ENCODE measurements around the gene ALKBH8. TPM values are rescaled to one million over a fixed set of nuclear protein-coding genes. Genes with fewer than 3 reads are reported as not detected.

Gene ALKBH8
- total RNA-seq, 4 donors from 2014 or later = 2.3 to 9.3 (median 6.9) TPM

DNA sequence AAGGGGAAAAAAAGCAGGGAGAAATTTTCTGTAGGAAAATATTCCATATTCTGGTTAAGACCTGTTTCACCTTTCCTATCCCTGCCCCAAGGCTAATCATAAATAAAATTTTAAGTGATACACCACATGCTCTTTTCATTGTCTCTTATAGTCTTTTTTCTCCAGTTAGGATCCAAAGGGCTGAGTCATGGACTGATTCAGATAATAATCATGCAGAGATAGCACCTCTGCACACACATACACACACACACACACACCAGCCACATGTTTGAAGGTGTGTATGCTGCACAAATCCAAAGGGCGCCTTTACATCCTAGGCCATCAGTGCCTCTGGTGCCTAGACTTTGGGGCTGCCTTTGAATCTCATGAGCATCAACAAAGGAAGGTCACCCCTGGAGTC is 72.4 kb downstream of the ALKBH8 start:
- Histone ChIP-seq H3K27ac (no peak overlapping the region), H3K9me3 (no peaks in the 10 kb centered on the region), H3K27me3 (no peaks in the 10 kb centered on the region), H3K4me1 (no peaks in the 10 kb centered on the region), H3K4me3 (no peak overlapping the region), H3K36me3 (no peaks in the 10 kb centered on the region)
- WGBS, 2 donors = no CpG with 5 or more reads among the region's 1 CpG
- intact Hi-C loops (cut with DNase I) = no loop called here
- TF ChIP-seq, protein P1, sequence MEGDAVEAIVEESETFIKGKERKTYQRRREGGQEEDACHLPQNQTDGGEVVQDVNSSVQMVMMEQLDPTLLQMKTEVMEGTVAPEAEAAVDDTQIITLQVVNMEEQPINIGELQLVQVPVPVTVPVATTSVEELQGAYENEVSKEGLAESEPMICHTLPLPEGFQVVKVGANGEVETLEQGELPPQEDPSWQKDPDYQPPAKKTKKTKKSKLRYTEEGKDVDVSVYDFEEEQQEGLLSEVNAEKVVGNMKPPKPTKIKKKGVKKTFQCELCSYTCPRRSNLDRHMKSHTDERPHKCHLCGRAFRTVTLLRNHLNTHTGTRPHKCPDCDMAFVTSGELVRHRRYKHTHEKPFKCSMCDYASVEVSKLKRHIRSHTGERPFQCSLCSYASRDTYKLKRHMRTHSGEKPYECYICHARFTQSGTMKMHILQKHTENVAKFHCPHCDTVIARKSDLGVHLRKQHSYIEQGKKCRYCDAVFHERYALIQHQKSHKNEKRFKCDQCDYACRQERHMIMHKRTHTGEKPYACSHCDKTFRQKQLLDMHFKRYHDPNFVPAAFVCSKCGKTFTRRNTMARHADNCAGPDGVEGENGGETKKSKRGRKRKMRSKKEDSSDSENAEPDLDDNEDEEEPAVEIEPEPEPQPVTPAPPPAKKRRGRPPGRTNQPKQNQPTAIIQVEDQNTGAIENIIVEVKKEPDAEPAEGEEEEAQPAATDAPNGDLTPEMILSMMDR (IDR thresholded peaks at IDR 0.05) = no peak
- TF ChIP-seq POLR2A (IDR thresholded peaks at IDR 0.05) = no peak
- DNase-seq = no peak

DNA sequence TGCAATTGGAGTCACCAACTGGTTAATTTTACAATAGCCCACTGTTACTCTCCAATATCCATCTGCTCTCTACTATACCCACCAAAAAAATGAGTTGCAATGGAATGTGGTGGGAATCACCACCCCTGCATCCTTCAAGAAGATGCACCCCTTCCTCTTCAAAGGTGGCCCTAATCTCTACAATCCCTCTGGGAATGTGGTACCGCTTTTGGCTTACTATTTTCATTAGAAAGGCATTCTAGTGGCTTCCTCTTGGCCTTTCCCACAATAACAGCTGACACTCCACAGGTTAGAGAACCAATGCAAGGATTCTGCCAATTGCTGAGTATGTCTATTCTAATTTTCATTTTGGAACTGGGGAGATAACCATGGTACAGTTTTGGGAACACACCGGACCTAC is 74.7 kb downstream of the ALKBH8 start:
- Histone ChIP-seq H3K27ac (no peak overlapping the region), H3K4me1 (no peaks in the 10 kb centered on the region), H3K27me3 (no peaks in the 10 kb centered on the region), H3K9me3 (no peaks in the 10 kb centered on the region), H3K4me3 (no peak overlapping the region), H3K36me3 (no peaks in the 10 kb centered on the region)
- 91 to 96% methylated on average over 2 of the region's 2 CpGs for WGBS, 2 donors
- no peak for TF ChIP-seq POLR2A (IDR thresholded peaks at IDR 0.05)
- intact Hi-C loops (cut with DNase I) = no loop called here
- no peak for DNase-seq

DNA sequence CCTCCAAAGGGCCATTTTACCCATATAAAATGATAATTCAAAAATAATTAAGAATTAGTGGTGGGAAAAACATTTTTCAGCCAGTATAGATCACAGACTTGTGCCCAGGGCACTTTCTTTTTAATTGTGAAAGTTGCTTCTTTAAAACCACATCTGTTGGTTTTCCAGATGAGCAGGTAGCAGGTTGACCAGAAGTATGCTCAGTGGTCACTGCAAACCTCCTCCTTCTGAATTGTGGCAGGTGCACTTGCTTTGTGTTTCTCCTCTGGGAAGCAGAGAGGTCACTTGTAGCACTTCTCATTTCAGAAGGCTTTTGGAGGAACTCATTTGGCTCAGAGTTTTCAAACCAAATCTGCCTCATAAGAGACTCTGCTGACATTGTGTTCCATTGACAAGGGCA is 83.3 kb downstream of the ALKBH8 start:
- DNase-seq = no peak
- H3K4me3 ChIP-seq = no peak overlapping the region
- no peak overlapping the region for H3K27ac ChIP-seq
- no peaks in the 10 kb centered on the region for H3K27me3 ChIP-seq
- H3K9me3 ChIP-seq = no peaks in the 10 kb centered on the region
- no peaks in the 10 kb centered on the region for H3K4me1 ChIP-seq
- no peaks in the 10 kb centered on the region for H3K36me3 ChIP-seq
- TF ChIP-seq, protein P1 (IDR thresholded peaks at IDR 0.05) = no peak
- TF ChIP-seq POLR2A (IDR thresholded peaks at IDR 0.05) = no peak
- intact Hi-C loops (cut with DNase I) = no loop called here

DNA sequence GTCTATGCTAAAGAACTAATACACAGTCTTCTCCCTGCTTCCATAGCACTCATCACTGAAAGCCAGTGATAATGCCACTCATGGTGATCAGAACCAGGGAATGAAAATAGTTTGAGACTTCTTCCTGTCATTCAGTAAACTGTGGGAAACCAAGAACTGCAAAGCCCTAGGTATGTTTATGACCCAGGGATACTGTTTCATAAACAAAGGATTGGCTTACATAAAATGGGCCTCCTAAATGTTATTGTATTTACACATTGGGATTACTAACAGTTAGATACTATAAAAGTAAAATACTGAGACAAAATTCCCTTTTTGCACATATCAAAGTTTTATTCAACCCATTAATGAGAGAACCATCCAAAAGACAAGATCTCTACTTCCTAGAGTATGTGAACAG is 86.6 kb downstream of the ALKBH8 start:
- Histone ChIP-seq H3K4me3 (no peak overlapping the region), H3K36me3 (no peaks in the 10 kb centered on the region), H3K4me1 (no peaks in the 10 kb centered on the region), H3K27ac (no peak overlapping the region), H3K9me3 (no peaks in the 10 kb centered on the region), H3K27me3 (peaks cover 0 to 11% (median 1%) of the 10 kb centered on the region in 4 donors)
- intact Hi-C loops (cut with DNase I) = no loop called here
- no peak for TF ChIP-seq POLR2A (IDR thresholded peaks at IDR 0.05)
- TF ChIP-seq, protein P1 (IDR thresholded peaks at IDR 0.05) = no peak
- no peak for DNase-seq

DNA sequence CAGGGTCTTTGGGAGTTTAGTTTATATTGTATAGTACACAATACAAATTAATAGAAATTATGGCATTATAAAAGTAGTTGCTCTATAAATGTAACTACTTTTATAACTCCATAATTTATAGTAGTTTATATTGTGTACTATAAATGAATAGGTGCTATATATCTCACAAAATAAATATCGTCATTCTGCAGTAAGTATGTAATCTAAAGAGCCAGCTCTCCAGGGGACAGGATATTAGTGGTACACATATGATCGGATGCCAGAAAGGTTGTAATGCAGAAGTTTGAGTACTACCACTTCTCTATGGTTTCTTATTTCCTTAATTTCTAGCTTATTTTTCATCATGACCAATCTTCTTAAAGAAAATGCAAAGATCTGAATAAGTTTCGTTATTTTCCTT is 87.7 kb downstream of the ALKBH8 start:
- WGBS, 2 donors = 85 to 88% methylated on average over 3 of the region's 3 CpGs
- Histone ChIP-seq H3K27ac (no peak overlapping the region), H3K4me1 (no peaks in the 10 kb centered on the region), H3K36me3 (no peaks in the 10 kb centered on the region), H3K9me3 (no peaks in the 10 kb centered on the region), H3K4me3 (no peak overlapping the region), H3K27me3 (peaks cover 0 to 11% (median 1%) of the 10 kb centered on the region in 4 donors)
- no peak for TF ChIP-seq POLR2A (IDR thresholded peaks at IDR 0.05)
- TF ChIP-seq, protein P1 (IDR thresholded peaks at IDR 0.05) = no peak
- no peak for DNase-seq
- intact Hi-C loops (cut with DNase I) = no loop called here

DNA sequence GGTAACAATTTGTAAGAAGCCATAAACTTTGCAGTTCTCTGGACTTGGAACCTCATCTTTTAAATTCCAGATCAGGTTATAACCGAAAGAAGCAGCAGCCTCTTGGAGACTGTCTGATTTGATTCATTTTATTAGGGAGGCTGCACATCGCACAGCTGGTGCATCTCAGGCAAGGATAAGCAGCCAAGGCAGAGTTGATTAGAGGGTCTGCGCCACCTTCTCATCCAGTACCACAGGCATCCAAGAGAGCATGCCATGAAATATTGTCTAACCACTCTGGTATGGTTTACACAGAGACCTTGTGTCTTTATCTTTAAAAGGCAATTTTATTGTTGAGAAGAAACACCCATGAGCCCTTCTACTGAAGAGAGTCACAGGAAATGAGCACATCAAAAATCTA is 91.7 kb downstream of the ALKBH8 start:
- Histone ChIP-seq H3K4me3 (no peak overlapping the region), H3K4me1 (no peaks in the 10 kb centered on the region), H3K27ac (no peak overlapping the region), H3K36me3 (no peaks in the 10 kb centered on the region), H3K27me3 (peaks cover 0 to 20% (median 1%) of the 10 kb centered on the region in 4 donors), H3K9me3 (no peaks in the 10 kb centered on the region)
- TF ChIP-seq, protein P1 (IDR thresholded peaks at IDR 0.05) = no peak
- TF ChIP-seq POLR2A (IDR thresholded peaks at IDR 0.05) = no peak
- intact Hi-C loops (cut with DNase I) = no loop called here
- 61 to 75% methylated on average over 3 of the region's 3 CpGs for WGBS, 2 donors
- no peak for DNase-seq
